SU-DHL-6 (cell line): ENCODE data around the gene CLSTN2.

Experiments
- EZH2phosphoT487 ChIP-seq: fragments of 200-600 bp; sonication (generic), shearing (Covaris generic); conservative IDR thresholded peaks from 2 replicates; pipeline ENCODE4 v1.6.1; 2018; ENCODE audit warnings: mild to moderate bottlenecking, antibody characterized with exemption, low read length, moderate library complexity, mixed read lengths
- TF ChIP-seq, protein P1 (sequence below): fragments of 200-600 bp; sonication (generic); IDR thresholded peaks from one replicate; pipeline ENCODE4 v1.5.1; 2017; ENCODE audit warnings: antibody characterized with exemption, mild to moderate bottlenecking, low read length, moderate library complexity; ENCODE audit not compliant: insufficient read depth, poor library complexity, severe bottlenecking

DNA sequence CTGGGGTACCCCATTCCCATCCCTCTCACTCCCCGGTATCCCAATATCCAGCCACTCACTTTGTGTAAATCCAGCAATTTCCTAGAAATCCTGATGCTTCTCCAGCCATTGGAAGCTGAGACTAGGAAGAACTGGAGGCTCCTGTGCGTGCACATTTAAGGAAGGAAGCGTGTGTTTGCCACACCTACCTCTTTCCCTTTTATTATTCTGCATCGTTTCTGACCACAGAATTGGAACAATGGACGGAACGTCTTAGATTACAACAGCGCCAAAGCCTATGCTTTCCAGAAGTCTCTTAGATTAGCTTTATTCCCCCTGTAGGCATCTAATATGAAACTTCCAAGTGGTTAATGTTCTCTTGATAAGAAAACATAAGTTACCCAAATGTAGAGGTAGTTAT lies 508.1 kb downstream of the CLSTN2 start:
- TF ChIP-seq, protein P1, sequence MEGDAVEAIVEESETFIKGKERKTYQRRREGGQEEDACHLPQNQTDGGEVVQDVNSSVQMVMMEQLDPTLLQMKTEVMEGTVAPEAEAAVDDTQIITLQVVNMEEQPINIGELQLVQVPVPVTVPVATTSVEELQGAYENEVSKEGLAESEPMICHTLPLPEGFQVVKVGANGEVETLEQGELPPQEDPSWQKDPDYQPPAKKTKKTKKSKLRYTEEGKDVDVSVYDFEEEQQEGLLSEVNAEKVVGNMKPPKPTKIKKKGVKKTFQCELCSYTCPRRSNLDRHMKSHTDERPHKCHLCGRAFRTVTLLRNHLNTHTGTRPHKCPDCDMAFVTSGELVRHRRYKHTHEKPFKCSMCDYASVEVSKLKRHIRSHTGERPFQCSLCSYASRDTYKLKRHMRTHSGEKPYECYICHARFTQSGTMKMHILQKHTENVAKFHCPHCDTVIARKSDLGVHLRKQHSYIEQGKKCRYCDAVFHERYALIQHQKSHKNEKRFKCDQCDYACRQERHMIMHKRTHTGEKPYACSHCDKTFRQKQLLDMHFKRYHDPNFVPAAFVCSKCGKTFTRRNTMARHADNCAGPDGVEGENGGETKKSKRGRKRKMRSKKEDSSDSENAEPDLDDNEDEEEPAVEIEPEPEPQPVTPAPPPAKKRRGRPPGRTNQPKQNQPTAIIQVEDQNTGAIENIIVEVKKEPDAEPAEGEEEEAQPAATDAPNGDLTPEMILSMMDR: no peak
- TF ChIP-seq EZH2phosphoT487: no peak
